Thyroid gland (tissue), 4 donors: Measurements from ENCODE around the gene FARS2. TPM values are rescaled to one million over a fixed set of nuclear protein-coding genes. Genes with fewer than 3 reads are reported as not detected.

Source experiments
- DNase-seq, 2 donors: peaks; one replicate each; pipeline ENCODE4 v3.0.0-alpha.2; 2019
- H3K27ac ChIP-seq, 3 donors: fragments of 200-600 bp; sonication (generic); 1 replicate in 2 of 3; 2 replicates in 1 of 3; pipeline ENCODE4 v1.5.1; 2016 to 2019; ENCODE audit warnings: mild to moderate bottlenecking in 1 of 3, moderate library complexity in 1 of 3
- H3K27me3 ChIP-seq: fragments of 200-600 bp; sonication (generic); one replicate; pipeline ENCODE4 v1.5.1; 2019
- H3K36me3 ChIP-seq, 2 donors: fragments of 200-600 bp; sonication (generic); one replicate each; pipeline ENCODE4 v1.5.1; 2016 to 2019
- H3K4me1 ChIP-seq, 2 donors: fragments of 200-600 bp; sonication (generic); one replicate each; pipeline ENCODE4 v1.5.1; 2017 to 2019
- H3K4me3 ChIP-seq, 3 donors: fragments of 200-600 bp; sonication (generic); replicated peaks in 1 of 3; 1 replicate in 2 of 3; 2 replicates in 1 of 3; pipeline ENCODE4 v1.5.1; 2016; ENCODE audit warnings: mild to moderate bottlenecking in 1 of 3
- H3K9me3 ChIP-seq: fragments of 200-600 bp; sonication (generic); one replicate; pipeline ENCODE4 v1.5.1; 2017
- POLR2A ChIP-seq, 2 donors: fragments of 450-650 bp; IDR thresholded peaks; one replicate each; pipeline ENCODE4 v1.6.1; 2017; ENCODE audit warnings: antibody characterized with exemption in 2 of 2, mild to moderate bottlenecking in 2 of 2, moderate library complexity in 1 of 2
- WGBS, 2 donors: methylation state at CpG; one replicate each; pipeline ENCODE4 v1.1.5; 2017; 5-methylcytosine and 5-hydroxymethylcytosine counted together
- intact Hi-C: fragments of 100-400 bp; cut with DNase I; formaldehyde crosslinking; loops from one replicate; pipeline ENCODE4 v1.15.1; 2023
- total RNA-seq, 4 donors: library from RNA; depleted of rRNA; stranded (reverse); fragments of >200 nt; gene quantifications; one replicate each; pipeline ENCODE4 v1.2.3, GENCODE V29; 2016
- TF ChIP-seq, protein P1 (sequence below), 6 experiments: fragments of 200-600 bp in 3 of 6; fragments of 450-650 bp in 3 of 6; sonication (generic) in 3 of 6; IDR thresholded peaks; one replicate each; pipeline ENCODE4 v1.5.1; 2016 to 2019; ENCODE audit warnings: antibody characterized with exemption in 6 of 6, mild to moderate bottlenecking in 2 of 6, inconsistent platforms in 1 of 6, moderate library complexity in 1 of 6

The FARS2 gene
- total RNA-seq, 4 donors from 2014 or later, result 27.4 to 47.1 (median 34.2) TPM

DNA sequence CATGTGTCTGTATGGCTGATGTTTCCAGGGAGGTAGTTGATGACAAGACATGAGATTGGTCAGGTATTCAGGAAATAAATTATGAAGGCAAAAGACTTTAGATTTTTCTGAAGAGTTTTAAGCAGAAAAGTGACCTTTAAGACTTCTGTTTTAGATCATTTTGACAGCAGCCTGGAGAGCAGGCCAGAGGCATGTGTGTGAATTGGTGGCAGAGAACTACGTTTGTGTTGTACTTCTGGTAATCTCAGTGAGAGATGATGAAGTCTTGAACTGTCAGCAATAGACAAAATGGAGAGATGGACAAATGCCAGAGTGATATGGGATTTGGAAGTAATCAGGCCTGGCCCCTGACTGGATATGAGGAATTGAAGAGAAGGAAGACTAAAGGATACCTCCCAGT, 30.8 kb downstream of the FARS2 start:
- no peak overlapping the region for H3K4me3 ChIP-seq
- intact Hi-C loops, result no loop called here
- no peaks in the 10 kb centered on the region for H3K9me3 ChIP-seq
- H3K27ac ChIP-seq, result no peak overlapping the region
- no peaks in the 10 kb centered on the region for H3K36me3 ChIP-seq
- H3K4me1 ChIP-seq, result peaks cover 14 to 32% of the 10 kb centered on the region in 2 donors
- 74 to 83% methylated on average over 1 of the region's 1 CpG for WGBS, 2 donors
- H3K27me3 ChIP-seq, result no peaks in the 10 kb centered on the region
- DNase-seq, result no peak
- TF ChIP-seq POLR2A (IDR thresholded peaks at IDR 0.05), result no peak
- TF ChIP-seq, protein P1, sequence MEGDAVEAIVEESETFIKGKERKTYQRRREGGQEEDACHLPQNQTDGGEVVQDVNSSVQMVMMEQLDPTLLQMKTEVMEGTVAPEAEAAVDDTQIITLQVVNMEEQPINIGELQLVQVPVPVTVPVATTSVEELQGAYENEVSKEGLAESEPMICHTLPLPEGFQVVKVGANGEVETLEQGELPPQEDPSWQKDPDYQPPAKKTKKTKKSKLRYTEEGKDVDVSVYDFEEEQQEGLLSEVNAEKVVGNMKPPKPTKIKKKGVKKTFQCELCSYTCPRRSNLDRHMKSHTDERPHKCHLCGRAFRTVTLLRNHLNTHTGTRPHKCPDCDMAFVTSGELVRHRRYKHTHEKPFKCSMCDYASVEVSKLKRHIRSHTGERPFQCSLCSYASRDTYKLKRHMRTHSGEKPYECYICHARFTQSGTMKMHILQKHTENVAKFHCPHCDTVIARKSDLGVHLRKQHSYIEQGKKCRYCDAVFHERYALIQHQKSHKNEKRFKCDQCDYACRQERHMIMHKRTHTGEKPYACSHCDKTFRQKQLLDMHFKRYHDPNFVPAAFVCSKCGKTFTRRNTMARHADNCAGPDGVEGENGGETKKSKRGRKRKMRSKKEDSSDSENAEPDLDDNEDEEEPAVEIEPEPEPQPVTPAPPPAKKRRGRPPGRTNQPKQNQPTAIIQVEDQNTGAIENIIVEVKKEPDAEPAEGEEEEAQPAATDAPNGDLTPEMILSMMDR (IDR thresholded peaks at IDR 0.05), result no peak

GRCh38 chr6:5293692-5294091, 32.4 kb downstream of the FARS2 start:
- Histone ChIP-seq H3K36me3 (no peaks in the 10 kb centered on the region), H3K9me3 (no peaks in the 10 kb centered on the region), H3K27me3 (no peaks in the 10 kb centered on the region), H3K27ac (no peak overlapping the region), H3K4me3 (no peak overlapping the region), H3K4me1 (peaks cover 7 to 20% of the 10 kb centered on the region in 2 donors)
- TF ChIP-seq, protein P1 (IDR thresholded peaks at IDR 0.05), result no peak
- TF ChIP-seq POLR2A (IDR thresholded peaks at IDR 0.05), result no peak
- DNase-seq, result no peak
- 89 to 92% methylated on average over 2 of the region's 2 CpGs for WGBS, 2 donors
- intact Hi-C loops, result no loop called here

DNA sequence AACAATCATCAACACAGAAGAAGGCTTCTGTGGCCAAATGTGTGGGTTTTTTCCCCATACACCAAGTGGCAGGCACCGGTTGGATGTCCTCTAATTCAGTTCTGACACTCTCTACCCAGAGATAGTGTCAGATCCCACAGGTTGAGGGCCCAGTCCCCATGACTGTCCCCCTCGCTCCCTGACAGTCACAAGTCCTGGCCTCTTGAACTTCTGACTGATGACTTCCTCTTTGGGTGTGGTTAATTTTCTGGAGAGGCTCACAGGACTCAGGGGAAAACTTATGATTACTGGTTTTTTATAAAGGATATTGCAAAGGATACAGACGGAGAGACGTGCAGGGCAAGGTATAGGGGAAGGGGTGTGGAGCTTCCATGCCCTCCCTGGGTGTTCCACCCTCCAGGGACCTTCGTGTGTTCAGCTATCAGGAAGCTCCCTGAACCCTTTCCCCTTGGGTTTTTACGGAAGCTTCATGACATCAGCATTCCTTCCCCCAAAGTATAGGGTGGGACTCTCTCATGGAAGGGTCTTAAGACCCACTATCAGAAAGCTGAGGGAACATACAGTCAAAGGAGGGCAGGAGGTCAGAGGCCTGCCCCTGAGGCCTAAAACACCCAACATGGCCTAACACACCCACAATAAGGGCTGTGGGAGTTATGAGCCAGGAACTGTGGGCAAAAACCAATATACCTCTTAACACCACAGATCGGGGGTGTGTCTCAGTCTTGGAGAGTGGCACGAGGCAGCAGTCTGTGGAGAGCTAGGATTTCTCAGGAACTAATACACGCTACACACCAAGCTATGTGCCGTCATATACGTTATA, 33.3 kb downstream of the FARS2 start:
- H3K4me1 ChIP-seq, result peaks cover 7 to 20% of the 10 kb centered on the region in 2 donors
- no peaks in the 10 kb centered on the region for H3K27me3 ChIP-seq
- no peaks in the 10 kb centered on the region for H3K9me3 ChIP-seq
- H3K36me3 ChIP-seq, result no peaks in the 10 kb centered on the region
- no peak overlapping the region for H3K27ac ChIP-seq
- no peak for TF ChIP-seq POLR2A (IDR thresholded peaks at IDR 0.05)
- TF ChIP-seq, protein P1 (IDR thresholded peaks at IDR 0.05), result no peak
- 82 to 88% methylated on average over 11 of the region's 11 CpGs for WGBS, 2 donors
- no peak for DNase-seq
- no peak overlapping the region for H3K4me3 ChIP-seq
- intact Hi-C loops, result no loop called here

GRCh38 chr6:5295623-5296022, 34.3 kb downstream of the FARS2 start:
- intact Hi-C loops, result no loop called here
- H3K9me3 ChIP-seq, result no peaks in the 10 kb centered on the region
- H3K4me3 ChIP-seq, result no peak overlapping the region
- TF ChIP-seq, protein P1 (IDR thresholded peaks at IDR 0.05), result no peak
- no peak for TF ChIP-seq POLR2A (IDR thresholded peaks at IDR 0.05)
- H3K4me1 ChIP-seq, result peaks cover 7 to 20% of the 10 kb centered on the region in 2 donors
- no peaks in the 10 kb centered on the region for H3K27me3 ChIP-seq
- WGBS, 2 donors, result 86% methylated on average over 7 of the region's 7 CpGs
- no peak overlapping the region for H3K27ac ChIP-seq
- no peaks in the 10 kb centered on the region for H3K36me3 ChIP-seq
- no peak for DNase-seq

DNA sequence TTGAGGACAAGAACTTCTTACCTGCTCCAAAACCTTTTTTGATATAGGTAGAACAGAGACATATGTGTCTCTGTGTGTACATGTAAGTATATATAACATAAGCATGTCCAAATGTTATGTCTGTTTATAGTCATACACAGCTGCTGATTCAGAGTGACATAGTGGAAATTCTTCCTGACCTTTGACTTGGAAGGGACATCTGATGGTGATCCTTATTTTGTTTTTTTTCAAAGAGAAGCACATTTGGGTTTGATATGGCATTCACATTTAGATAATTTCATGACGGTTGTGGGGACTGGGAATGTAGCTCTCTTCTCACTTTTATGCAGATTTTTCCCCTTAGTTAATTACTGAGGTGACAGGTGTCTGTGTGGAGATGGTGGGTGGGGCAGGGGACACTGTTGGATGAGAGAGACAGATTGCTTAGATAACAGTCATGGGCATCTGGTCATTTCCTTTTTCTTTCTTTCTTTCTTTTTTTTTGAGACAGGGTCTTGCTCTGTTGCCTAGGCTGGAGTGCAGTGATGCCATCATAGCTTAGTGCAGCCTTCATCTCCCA, 39.0 kb downstream of the FARS2 start:
- H3K36me3 ChIP-seq, result no peaks in the 10 kb centered on the region
- DNase-seq, result no peak
- H3K9me3 ChIP-seq, result no peaks in the 10 kb centered on the region
- 73 to 74% methylated on average over 1 of the region's 1 CpG for WGBS, 2 donors
- no peak for TF ChIP-seq POLR2A (IDR thresholded peaks at IDR 0.05)
- TF ChIP-seq, protein P1 (IDR thresholded peaks at IDR 0.05), result no peak
- no peak overlapping the region for H3K4me3 ChIP-seq
- no peak overlapping the region for H3K27ac ChIP-seq
- no peaks in the 10 kb centered on the region for H3K27me3 ChIP-seq
- intact Hi-C loops, result loop anchor here (10.0 kb wide), 1 partner anchor 85 kb away; no protein-coding TSS in a partner anchor
- peaks cover 14 to 19% of the 10 kb centered on the region in 2 donors for H3K4me1 ChIP-seq
